GM23248 (cell line): ENCODE measurements around the gene EXOSC10.

Experiments
- EZH2 ChIP-seq: fragments of 200-600 bp; sonication (generic); IDR thresholded peaks from 2 replicates; pipeline ENCODE4 v1.6.1; 2018; ENCODE audit warnings: antibody characterized with exemption, mild to moderate bottlenecking; ENCODE audit not compliant: insufficient read depth, poor library complexity, severe bottlenecking
- EZH2phosphoT487 ChIP-seq: fragments of 200-600 bp; sonication (generic); IDR thresholded peaks from 2 replicates; pipeline ENCODE4 v1.6.1; 2018; ENCODE audit warnings: antibody characterized with exemption, moderate library complexity, mild to moderate bottlenecking, low read depth; ENCODE audit not compliant: insufficient read depth

GRCh38 chr1:11052839-11053757 lies 46.6 kb downstream of the EXOSC10 start:
- TF ChIP-seq EZH2, result no peak
- TF ChIP-seq EZH2phosphoT487, result no peak
